GM19193 (cell line): ENCODE results near the gene MAT2B.

ENCODE experiments used
- POLR2A ChIP-seq: IDR thresholded peaks from 4 replicates; pipeline ENCODE4 v1.6.1; 2011; ENCODE audit not compliant: insufficient read depth, insufficient read length; ENCODE audit errors: extremely low read depth

Gene MAT2B

GRCh38 chr5:163505368-163506094 lies at the start of gene MAT2B:
MAT2B (plus strand) TSS chr5:163505619; CDS start chr5:163505687, 68 bp downstream.
- peak; percentile 93 for TF ChIP-seq POLR2A

- no peak for TF ChIP-seq POLR2A
Observed at GRCh38 chr5:163456029-163456589, 49.3 kb upstream of the MAT2B start.

- TF ChIP-seq POLR2A: no peak
Observed at GRCh38 chr5:163456840-163457239, 48.6 kb upstream of the MAT2B start.

- TF ChIP-seq POLR2A: no peak
Observed at GRCh38 chr5:163458778-163459385, 46.5 kb upstream of the MAT2B start.

GRCh38 chr5:163459462-163459818 lies 46.0 kb upstream of the MAT2B start:
- no peak for TF ChIP-seq POLR2A

GRCh38 chr5:163459819-163460561 lies 45.4 kb upstream of the MAT2B start, which contains the start of gene NUDCD2:
NUDCD2 (minus strand) TSS chr5:163460102; CDS start chr5:163460050, 52 bp downstream.
- peak; percentile 94 for TF ChIP-seq POLR2A

- TF ChIP-seq POLR2A: peak; percentile 71
Observed at GRCh38 chr5:163460562-163461171, 44.8 kb upstream of the MAT2B start, which contains the start of gene HMMR. HMMR (plus strand) TSS chr5:163460632; CDS start chr5:163460693, 61 bp downstream.

- TF ChIP-seq POLR2A: no peak
Observed at GRCh38 chr5:163463063-163463435, 42.4 kb upstream of the MAT2B start.

GRCh38 chr5:163467682-163468081 lies 37.7 kb upstream of the MAT2B start:
- TF ChIP-seq POLR2A: no peak

- TF ChIP-seq POLR2A: no peak
Observed at GRCh38 chr5:163473635-163474243, 31.7 kb upstream of the MAT2B start.

GRCh38 chr5:163475411-163475810 lies 30.0 kb upstream of the MAT2B start:
- no peak for TF ChIP-seq POLR2A

GRCh38 chr5:163478126-163478981 lies 27.1 kb upstream of the MAT2B start:
- TF ChIP-seq POLR2A: no peak

- no peak for TF ChIP-seq POLR2A
Observed at GRCh38 chr5:163478982-163479271, 26.5 kb upstream of the MAT2B start.
